CD4-positive, CD25-positive, alpha-beta regulatory T cell (primary cell): ENCODE data around the gene MARCHF3. TPM values are rescaled to one million over a fixed set of nuclear protein-coding genes. Genes with fewer than 3 reads are reported as not detected.
A peak's percentile ranks its signal among the peaks of the same experiment; 100 is the strongest.

Experiments
- ATAC-seq, 2 donors: fragments of 150-1000 bp; cut with Tn5 transposase; one replicate each; pipeline ENCODE4 v1.10.0; 2021; ENCODE audit warnings: low read depth in 2 of 2, moderate number of reproducible peaks in 2 of 2, moderate library complexity in 1 of 2
- DNase-seq, 3 donors: peaks; one replicate each; pipeline versions ENCODE4 v3.0.0 to v3.0.0-alpha.2; 2012 to 2022; ENCODE audit warnings: mixed read lengths in 1 of 3
- H3K27ac ChIP-seq: one replicate; pipeline ENCODE4 v1.7.0; 2013; ENCODE audit warnings: mild to moderate bottlenecking, low read length; ENCODE audit not compliant: insufficient read depth, poor library complexity, severe bottlenecking
- H3K27me3 ChIP-seq: one replicate; pipeline ENCODE4 v1.7.0; 2013; ENCODE audit warnings: low read length; ENCODE audit not compliant: control insufficient read depth, insufficient read depth
- H3K36me3 ChIP-seq: one replicate; pipeline ENCODE4 v1.7.0; 2013; ENCODE audit warnings: mild to moderate bottlenecking, low read length, moderate library complexity; ENCODE audit not compliant: control insufficient read depth, insufficient read depth
- H3K4me1 ChIP-seq: 2 replicates; pipeline ENCODE4 v1.7.0; 2013; ENCODE audit warnings: mild to moderate bottlenecking, low read length; ENCODE audit not compliant: insufficient read depth, control insufficient read depth, poor library complexity, severe bottlenecking
- H3K4me3 ChIP-seq: one replicate; pipeline ENCODE4 v1.7.0; 2013; ENCODE audit warnings: low read depth, mild to moderate bottlenecking, low read length, moderate library complexity
- H3K9me3 ChIP-seq, 2 experiments: 1 replicate in 1 of 2; 2 replicates in 1 of 2; pipeline ENCODE4 v1.7.0; 2013; ENCODE audit warnings: low read length in 2 of 2, mild to moderate bottlenecking in 1 of 2, moderate library complexity in 1 of 2; ENCODE audit not compliant: control insufficient read depth in 2 of 2
- H3K27ac Mint-ChIP-seq, 3 donors: one replicate each; pipeline ENCODE4 v1.8.0; 2020 to 2022; ENCODE audit warnings: mild to moderate bottlenecking in 3 of 3, mixed read lengths in 3 of 3, moderate library complexity in 2 of 3
- H3K27me3 Mint-ChIP-seq: one replicate; pipeline ENCODE4 v1.8.0; 2022; ENCODE audit warnings: mild to moderate bottlenecking, mixed read lengths
- H3K36me3 Mint-ChIP-seq: one replicate; pipeline ENCODE4 v1.8.0; 2020; ENCODE audit warnings: mixed read lengths
- H3K4me1 Mint-ChIP-seq, 4 donors: one replicate each; pipeline ENCODE4 v1.8.0; 2020 to 2022; ENCODE audit warnings: mixed read lengths in 4 of 4, mild to moderate bottlenecking in 1 of 4
- H3K4me3 Mint-ChIP-seq, 4 donors: one replicate each; pipeline ENCODE4 v1.8.0; 2020 to 2022; ENCODE audit warnings: mild to moderate bottlenecking in 4 of 4, mixed read lengths in 4 of 4, moderate library complexity in 3 of 4
- H3K9me3 Mint-ChIP-seq, 7 donors: one replicate each; pipeline ENCODE4 v1.8.0; 2020 to 2022; ENCODE audit warnings: mixed read lengths in 7 of 7, mild to moderate bottlenecking in 3 of 7, moderate library complexity in 2 of 7
- polyA plus RNA-seq, 4 donors: library from polyadenylated mRNA; unstranded; fragments of 300-500 nt; fragmentation: Illumina TruSeq; gene quantifications; one replicate each; pipeline ENCODE4 v1.2.3, GENCODE V29; 2021
- total RNA-seq: library from RNA; stranded (reverse); gene quantifications from one replicate; pipeline ENCODE4 v1.2.3, GENCODE V29; 2022

The MARCHF3 gene
- total and polyA plus RNA-seq, 5 donors from 2014 or later: 12.5 to 21.6 (median 15.2) TPM

DNA sequence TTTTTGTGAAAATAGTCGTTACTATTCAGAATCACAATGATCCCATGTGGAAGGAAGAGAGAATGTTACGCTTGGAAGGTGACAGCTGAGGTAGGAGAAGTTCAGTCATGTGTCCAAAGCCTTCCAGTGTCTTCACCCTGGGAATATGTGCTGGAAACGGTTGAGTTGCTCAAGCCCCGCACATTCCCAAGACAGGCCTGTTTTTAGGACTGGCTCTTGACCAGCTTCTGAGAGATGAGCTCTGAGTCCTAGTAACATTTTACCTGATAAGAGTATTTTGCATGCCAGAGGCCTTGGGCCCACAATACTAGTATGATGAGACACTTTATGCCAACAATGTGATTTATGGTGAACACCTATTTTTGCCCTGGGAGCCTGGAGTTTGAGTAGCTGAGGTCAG lies 151.7 kb downstream of the MARCHF3 start:
- Histone ChIP-seq H3K27me3 (no peaks in the 10 kb centered on the region), H3K4me3 (no peak overlapping the region)

DNA sequence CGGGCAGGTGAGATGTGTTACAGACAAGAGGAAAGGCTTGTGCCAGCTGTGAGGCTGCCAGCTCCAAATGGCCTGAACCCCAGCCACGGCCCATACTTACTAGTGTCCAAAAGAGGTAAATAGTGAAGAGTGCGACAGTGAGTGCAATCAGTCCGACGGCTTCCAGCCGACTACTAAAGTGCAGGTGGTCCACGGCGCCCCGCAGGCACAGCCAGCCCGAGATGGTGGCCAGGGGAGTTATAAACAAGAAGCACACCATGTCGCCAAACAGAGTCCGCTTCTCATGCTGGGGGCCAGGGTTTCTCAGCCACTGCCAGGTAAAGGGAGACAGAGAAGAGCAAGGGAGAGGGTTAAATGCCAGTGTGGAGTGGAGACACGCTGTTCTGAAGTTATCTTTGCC lies 152.3 kb downstream of the MARCHF3 start:
- Mint-ChIP-seq H3K27ac (peak overlapping the region in 2 of 3 donors; percentile 8 to 86), H3K36me3 (peaks cover 28% of the 10 kb centered on the region), H3K4me1 (peaks cover 2 to 29% (median 10%) of the 10 kb centered on the region in 4 donors), H3K27me3 (no peaks in the 10 kb centered on the region), H3K9me3 (peaks cover 0 to 1% (median 0%) of the 10 kb centered on the region in 7 donors), H3K4me3 (no peak overlapping the region)
- DNase-seq (no peak), ATAC-seq (no peak)
- Histone ChIP-seq H3K36me3 (peaks cover 6% of the 10 kb centered on the region), H3K27me3 (no peaks in the 10 kb centered on the region), H3K4me1 (no peaks in the 10 kb centered on the region), H3K4me3 (no peak overlapping the region), H3K27ac (no peak overlapping the region), H3K9me3 (no peaks in the 10 kb centered on the region)

More for the DNA sequence above, 151.7 kb downstream of the MARCHF3 start:
- H3K36me3 Mint-ChIP-seq: peaks cover 28% of the 10 kb centered on the region
- peak overlapping the region in 1 of 3 donors; percentile 86 for H3K27ac Mint-ChIP-seq
- Histone ChIP-seq H3K27ac (no peak overlapping the region), H3K4me1 (no peaks in the 10 kb centered on the region), H3K36me3 (peaks cover 6% of the 10 kb centered on the region), H3K9me3 (no peaks in the 10 kb centered on the region)
- no peaks in the 10 kb centered on the region for H3K27me3 Mint-ChIP-seq
- H3K4me3 Mint-ChIP-seq: no peak overlapping the region
- ATAC-seq (no peak), DNase-seq (no peak)
- peaks cover 2 to 28% (median 9%) of the 10 kb centered on the region in 4 donors for H3K4me1 Mint-ChIP-seq
- H3K9me3 Mint-ChIP-seq: peaks cover 0 to 1% (median 0%) of the 10 kb centered on the region in 7 donors

DNA sequence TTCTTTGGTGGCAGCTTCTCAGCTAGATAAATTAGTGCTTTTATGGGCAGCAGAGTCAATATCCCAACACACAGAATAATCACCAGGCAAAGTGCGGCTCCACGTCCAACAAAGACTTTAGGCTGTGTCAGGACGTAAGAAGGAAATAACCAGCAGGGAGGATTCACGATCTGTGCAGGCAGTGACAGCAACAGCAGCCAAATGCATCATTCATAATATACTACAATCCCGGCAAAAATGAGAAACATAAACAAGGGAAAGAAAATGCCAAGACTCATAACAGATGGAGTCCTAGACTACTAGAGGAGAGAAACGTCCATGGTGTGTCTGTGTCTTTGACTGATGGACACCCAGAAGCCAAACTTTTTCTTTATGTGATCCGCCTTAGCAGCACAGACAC lies 152.8 kb downstream of the MARCHF3 start:
- H3K27me3 ChIP-seq: no peaks in the 10 kb centered on the region
- H3K27me3 Mint-ChIP-seq: no peaks in the 10 kb centered on the region
- no peak for ATAC-seq
- no peak overlapping the region for H3K4me3 Mint-ChIP-seq
- peaks cover 33% of the 10 kb centered on the region for H3K36me3 Mint-ChIP-seq
- DNase-seq: no peak
- H3K9me3 Mint-ChIP-seq: peaks cover 0 to 1% (median 0%) of the 10 kb centered on the region in 7 donors
- peaks cover 6% of the 10 kb centered on the region for H3K36me3 ChIP-seq
- H3K4me1 ChIP-seq: no peaks in the 10 kb centered on the region
- no peaks in the 10 kb centered on the region for H3K9me3 ChIP-seq
- H3K27ac Mint-ChIP-seq: peak overlapping the region in 1 of 3 donors; percentile 15
- H3K27ac ChIP-seq: no peak overlapping the region
- H3K4me3 ChIP-seq: no peak overlapping the region
- peaks cover 4 to 27% (median 10%) of the 10 kb centered on the region in 4 donors for H3K4me1 Mint-ChIP-seq

DNA sequence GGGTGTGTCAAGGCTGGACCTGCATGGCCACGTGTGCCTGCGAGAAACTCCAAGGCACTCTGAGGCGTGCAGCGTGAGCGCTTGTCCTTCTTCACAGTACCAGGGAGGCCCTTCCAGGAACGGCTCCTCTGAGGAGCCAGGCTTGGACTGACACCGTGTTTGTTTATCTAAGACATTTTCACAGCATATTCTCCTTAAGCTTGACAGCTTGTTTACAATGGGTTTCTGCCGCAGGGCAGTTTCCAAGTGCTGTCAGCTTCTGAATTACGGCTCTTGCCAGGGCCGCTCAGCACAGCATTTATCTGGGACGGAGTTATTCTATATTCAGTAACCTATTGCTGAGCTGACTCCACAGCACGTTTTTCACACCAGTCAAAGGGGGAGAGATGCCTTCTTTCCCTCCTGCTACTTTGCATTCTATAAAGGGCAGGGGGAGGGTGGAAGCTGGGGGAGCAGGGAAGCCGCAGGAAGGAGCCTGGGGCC lies 155.0 kb downstream of the MARCHF3 start:
- Histone ChIP-seq H3K9me3 (no peaks in the 10 kb centered on the region), H3K27me3 (no peaks in the 10 kb centered on the region), H3K36me3 (peaks cover 6% of the 10 kb centered on the region), H3K4me3 (no peak overlapping the region), H3K27ac (no peak overlapping the region), H3K4me1 (no peaks in the 10 kb centered on the region)
- Mint-ChIP-seq H3K27ac (peak overlapping the region in 2 of 3 donors; percentile 15 to 37), H3K4me1 (peaks cover 10 to 22% (median 13%) of the 10 kb centered on the region in 4 donors), H3K36me3 (peaks cover 40% of the 10 kb centered on the region), H3K4me3 (no peak overlapping the region), H3K27me3 (no peaks in the 10 kb centered on the region), H3K9me3 (peaks cover 0 to 1% (median 0%) of the 10 kb centered on the region in 7 donors)
- ATAC-seq: no peak
- no peak for DNase-seq

DNA sequence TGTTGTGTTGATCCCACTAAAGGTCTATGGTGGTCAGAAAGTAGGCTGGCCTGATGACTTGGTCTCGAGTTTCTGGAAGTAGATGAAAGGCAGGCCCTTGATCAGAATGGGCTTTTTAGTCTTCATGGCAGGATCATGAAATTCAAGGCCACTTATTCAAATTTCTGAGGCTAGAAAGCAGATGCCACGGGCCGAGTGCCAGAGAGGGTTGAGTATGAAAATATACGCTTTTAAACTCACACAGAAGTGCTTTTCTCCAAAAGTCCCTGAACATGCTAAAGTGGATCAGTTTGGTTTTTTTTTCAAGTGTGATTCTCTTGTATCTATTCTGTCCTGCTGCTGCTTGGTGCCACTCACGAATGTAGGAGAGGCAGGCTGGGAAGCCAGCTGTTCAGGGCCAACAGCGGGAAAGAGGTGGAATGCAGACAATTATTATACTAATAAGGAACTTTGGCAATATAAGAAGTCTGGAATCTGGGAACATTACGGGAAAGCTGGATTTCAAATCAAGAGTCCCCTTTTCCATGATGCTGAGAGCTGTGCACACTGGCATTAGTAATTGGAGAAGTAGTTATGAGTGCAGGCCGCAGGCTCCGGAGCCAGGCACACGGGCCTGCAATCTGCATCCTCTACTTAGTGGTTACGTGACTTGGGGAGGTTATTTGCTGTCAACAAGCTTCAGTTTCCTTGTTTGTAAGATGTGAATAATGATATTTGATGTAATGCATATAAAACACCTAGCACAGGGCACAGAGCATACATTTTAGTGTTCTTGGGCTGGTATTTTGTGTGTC lies 157.6 kb downstream of the MARCHF3 start:
- H3K4me3 Mint-ChIP-seq: no peak overlapping the region
- no peak overlapping the region for H3K4me3 ChIP-seq
- peaks cover 5 to 21% (median 19%) of the 10 kb centered on the region in 4 donors for H3K4me1 Mint-ChIP-seq
- peaks cover 5% of the 10 kb centered on the region for H3K36me3 ChIP-seq
- no peak overlapping the region for H3K27ac ChIP-seq
- peaks cover 9% of the 10 kb centered on the region for H3K4me1 ChIP-seq
- ATAC-seq (no peak), DNase-seq (no peak)
- peaks cover 0 to 2% (median 0%) of the 10 kb centered on the region in 7 donors for H3K9me3 Mint-ChIP-seq
- peak overlapping the region in 1 of 3 donors; percentile 69 for H3K27ac Mint-ChIP-seq
- no peaks in the 10 kb centered on the region for H3K27me3 Mint-ChIP-seq
- H3K27me3 ChIP-seq: no peaks in the 10 kb centered on the region
- H3K9me3 ChIP-seq: no peaks in the 10 kb centered on the region
- H3K36me3 Mint-ChIP-seq: peaks cover 27% of the 10 kb centered on the region

DNA sequence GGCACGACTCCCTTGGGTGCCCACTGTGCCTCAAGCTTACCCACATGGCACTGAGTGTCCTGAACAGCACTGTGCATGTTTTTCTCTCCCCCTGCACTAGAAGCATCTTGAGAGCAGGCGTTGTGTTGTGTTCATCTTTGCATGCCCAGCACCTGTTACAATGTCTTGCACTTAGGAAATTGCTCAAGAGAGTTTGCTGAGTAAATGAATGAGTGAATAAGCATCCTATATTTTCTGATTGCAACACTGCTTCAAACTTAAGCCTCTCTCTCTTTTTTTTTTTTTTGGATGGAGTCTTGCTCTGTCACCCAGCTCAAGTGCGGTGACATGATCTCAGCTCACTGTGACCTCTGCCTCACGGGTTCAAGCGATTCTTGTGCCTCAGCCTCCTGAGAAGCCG lies 158.9 kb downstream of the MARCHF3 start:
- Mint-ChIP-seq H3K4me1 (peaks cover 5 to 26% (median 18%) of the 10 kb centered on the region in 4 donors), H3K4me3 (peak overlapping the region in 1 of 4 donors; percentile 18), H3K27ac (no peak overlapping the region), H3K27me3 (no peaks in the 10 kb centered on the region), H3K9me3 (peaks cover 0 to 2% (median 0%) of the 10 kb centered on the region in 7 donors), H3K36me3 (peaks cover 21% of the 10 kb centered on the region)
- DNase-seq (no peak), ATAC-seq (no peak)
- no peaks in the 10 kb centered on the region for H3K36me3 ChIP-seq
- H3K9me3 ChIP-seq: no peaks in the 10 kb centered on the region
- peaks cover 9% of the 10 kb centered on the region for H3K4me1 ChIP-seq
- no peaks in the 10 kb centered on the region for H3K27me3 ChIP-seq
- no peak overlapping the region for H3K4me3 ChIP-seq
- H3K27ac ChIP-seq: no peak overlapping the region

DNA sequence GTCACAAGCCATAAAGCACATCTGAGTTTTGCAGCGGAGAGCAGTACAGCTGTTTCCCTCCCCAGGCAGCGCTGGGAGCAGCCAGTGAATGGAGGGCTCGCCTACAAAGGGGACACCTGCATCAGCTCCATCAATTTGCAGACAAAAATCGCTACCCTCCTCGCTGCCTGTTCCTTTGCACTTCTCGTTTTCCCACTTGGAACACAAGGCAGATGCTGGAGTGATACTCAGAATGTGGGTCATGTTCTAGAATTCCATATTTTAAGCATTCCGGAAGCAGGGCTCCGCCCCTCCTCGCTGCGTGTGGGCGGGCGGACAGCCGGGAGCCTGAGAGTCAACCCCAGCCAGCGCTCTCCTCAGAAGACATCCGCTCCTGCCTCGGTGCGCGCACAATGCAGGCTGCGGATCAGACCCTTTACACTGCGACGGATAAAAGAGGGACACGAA lies 161.3 kb downstream of the MARCHF3 start:
- Histone ChIP-seq H3K4me1 (peaks cover 9% of the 10 kb centered on the region), H3K4me3 (peak overlapping the region; percentile 54), H3K27ac (no peak overlapping the region), H3K9me3 (no peaks in the 10 kb centered on the region), H3K36me3 (peaks cover 2% of the 10 kb centered on the region), H3K27me3 (no peaks in the 10 kb centered on the region)
- Mint-ChIP-seq H3K27me3 (no peaks in the 10 kb centered on the region), H3K27ac (peak overlapping the region in 2 of 3 donors; percentile 5 to 63), H3K36me3 (peaks cover 21% of the 10 kb centered on the region), H3K4me3 (peak overlapping the region; percentile 3 to 84 (median 71)), H3K4me1 (peaks cover 5 to 23% (median 12%) of the 10 kb centered on the region in 4 donors), H3K9me3 (peaks cover 0 to 2% (median 0%) of the 10 kb centered on the region in 7 donors)
- DNase-seq (peak in 2 of 3 donors; percentile 17 to 48), ATAC-seq (peak; percentile 70 to 77)
